Keratinocyte (primary cell): ENCODE measurements around the gene NR6A1. TPM values are rescaled to one million over a fixed set of nuclear protein-coding genes. Genes with fewer than 3 reads are reported as not detected.

Source experiments
- DNase-seq: peaks from one replicate; pipeline ENCODE4 v3.0.0-alpha.2; 2011; ENCODE audit warnings: low read depth, missing footprints, low spot score
- FAIRE-seq: peaks from 2 replicates; lab custom pipeline; 2011; peaks lifted over from hg19 to GRCh38; lab: Jason Lieb, UNC
- H2AFZ ChIP-seq: 2 replicates; pipeline ENCODE4 v1.6.0; 2012; ENCODE audit warnings: low read length, control low read depth, inconsistent platforms; ENCODE audit not compliant: control insufficient read depth
- H3K27ac ChIP-seq: 2 replicates; pipeline ENCODE4 v1.5.1; 2011; ENCODE audit warnings: low read length; ENCODE audit not compliant: control insufficient read depth, insufficient read depth
- H3K27me3 ChIP-seq: 3 replicates; pipeline ENCODE4 v1.6.0; 2011; ENCODE audit warnings: low read length; ENCODE audit not compliant: control insufficient read depth, insufficient read depth; ENCODE audit errors: extremely low read depth
- H3K36me3 ChIP-seq, 2 experiments: 2 replicates in 1 of 2; 3 replicates in 1 of 2; pipeline ENCODE4 v1.5.1; 2011; ENCODE audit warnings: low read length in 2 of 2, mild to moderate bottlenecking in 1 of 2; ENCODE audit not compliant: control insufficient read depth in 2 of 2, insufficient read depth in 2 of 2; ENCODE audit errors: extremely low read depth in 1 of 2
- H3K4me1 ChIP-seq: 3 replicates; pipeline ENCODE4 v1.5.1; 2011; ENCODE audit warnings: low read length; ENCODE audit not compliant: control insufficient read depth, insufficient read depth; ENCODE audit errors: extremely low read depth
- H3K4me2 ChIP-seq: 3 replicates; pipeline ENCODE4 v1.6.0; 2011; ENCODE audit warnings: low read depth, low read length; ENCODE audit not compliant: control insufficient read depth, insufficient read depth; ENCODE audit errors: extremely low read depth
- H3K4me3 ChIP-seq, 3 experiments: fragments of 200-600 bp in 1 of 3; sonication (generic) in 1 of 3; 2 replicates in 2 of 3; 3 replicates in 1 of 3; pipeline ENCODE4 v1.5.1; 2011 to 2016; ENCODE audit warnings: low read length in 3 of 3, mild to moderate bottlenecking in 3 of 3, control low read depth in 2 of 3, inconsistent platforms in 1 of 3, low read depth in 1 of 3, mixed read lengths in 1 of 3, mixed run types in 1 of 3, moderate library complexity in 1 of 3; ENCODE audit not compliant: control insufficient read depth in 2 of 3, insufficient read depth in 2 of 3; ENCODE audit errors: extremely low read depth in 1 of 3
- H3K79me2 ChIP-seq: 2 replicates; pipeline ENCODE4 v1.6.0; 2012; ENCODE audit warnings: low read length; ENCODE audit not compliant: control insufficient read depth, insufficient read depth
- H3K9ac ChIP-seq: 3 replicates; pipeline ENCODE4 v1.6.0; 2011; ENCODE audit warnings: low read length; ENCODE audit not compliant: control insufficient read depth, insufficient read depth; ENCODE audit errors: extremely low read depth
- H3K9me1 ChIP-seq: 3 replicates; pipeline ENCODE4 v1.6.0; 2011; ENCODE audit warnings: low read length; ENCODE audit not compliant: control insufficient read depth, insufficient read depth; ENCODE audit errors: extremely low read depth
- H3K9me3 ChIP-seq: 2 replicates; pipeline ENCODE4 v1.5.1; 2012; ENCODE audit warnings: low read depth, low read length; ENCODE audit not compliant: control insufficient read depth
- H4K20me1 ChIP-seq: 3 replicates; pipeline ENCODE4 v1.6.0; 2011; ENCODE audit warnings: low read length; ENCODE audit not compliant: control insufficient read depth, insufficient read depth; ENCODE audit errors: extremely low read depth
- CTCF ChIP-seq, 3 experiments: IDR thresholded peaks in 1 of 3; conservative IDR thresholded peaks in 1 of 3; optimal IDR thresholded peaks in 1 of 3; 2 replicates in 2 of 3; 3 replicates in 1 of 3; pipeline versions ENCODE3 to v1.5.1; 2011; ENCODE audit warnings: low read length in 3 of 3, mild to moderate bottlenecking in 3 of 3, moderate library complexity in 2 of 3, control low read depth in 1 of 3, inconsistent platforms in 1 of 3; ENCODE audit not compliant: insufficient read depth in 2 of 3; ENCODE audit errors: extremely low read depth in 1 of 3
- EZH2 ChIP-seq: IDR thresholded peaks from one replicate; pipeline ENCODE4 v1.6.1; 2012; ENCODE audit warnings: inconsistent platforms, mild to moderate bottlenecking, low read length, moderate library complexity
- dilution Hi-C: fragments of 300-500 bp; cut with MboI; formaldehyde crosslinking; loops from one replicate; pipeline ENCODE4 v1.7.0; 2020; ENCODE audit warnings: low sequenced_read_pairs; ENCODE audit not compliant: extremely low pct_ligation_motif_present
- polyA plus RNA-seq, 5 experiments: library from polyadenylated mRNA; depleted of rRNA in 3 of 5; stranded (reverse) in 3 of 5; stranded (forward) in 1 of 5; unstranded in 1 of 5; fragments of >200 nt; gene quantifications; 1 replicate in 1 of 5; 2 replicates in 3 of 5; 3 replicates in 1 of 5; pipeline versions ENCODE4 v1.2.1 to v1.2.3, GENCODE V29; 2011 to 2012; ENCODE audit warnings: missing spikeins in 2 of 5, low read depth in 1 of 5, low replicate concordance in 1 of 5

The NR6A1 gene
- polyA plus RNA-seq, 1 donor (not counting 4 experiments of a cell fraction or from before 2014, with no cell fraction given) = 1.8 TPM

- DNase-seq (no peak), FAIRE-seq (no peak)
- dilution Hi-C loops = no loop called here
- Histone ChIP-seq H3K9ac (no peak overlapping the region), H3K36me3 (no peaks in the 10 kb centered on the region), H4K20me1 (no peaks in the 10 kb centered on the region), H3K4me3 (no peak overlapping the region), H3K4me2 (peak overlapping the region; percentile 52), H3K9me3 (no peaks in the 10 kb centered on the region), H3K4me1 (peaks cover 19% of the 10 kb centered on the region), H2AFZ (no peak overlapping the region), H3K79me2 (no peaks in the 10 kb centered on the region), H3K27ac (peak overlapping the region; percentile 41), H3K27me3 (no peaks in the 10 kb centered on the region), H3K9me1 (peaks cover 7% of the 10 kb centered on the region)
- TF ChIP-seq CTCF (optimal IDR thresholded peaks at IDR 0.05 in 1 of 3, IDR thresholded peaks at IDR 0.05 in 1 of 3, conservative IDR thresholded peaks at IDR 0.05 in 1 of 3; ENCODE audit: extremely low read depth in 1 of 3, insufficient read depth in 2 of 3, low read length in 3 of 3) (no peak), EZH2 (no peak)
These were observed 37.0 kb downstream of the NR6A1 start for GRCh38 chr9:124733964-124734740.

- H3K9me3 ChIP-seq = no peaks in the 10 kb centered on the region
- DNase-seq = no peak
- H3K27ac ChIP-seq = no peak overlapping the region
- H3K36me3 ChIP-seq = no peaks in the 10 kb centered on the region
- H3K4me3 ChIP-seq = no peak overlapping the region
- dilution Hi-C loops = no loop called here
- peaks cover 19% of the 10 kb centered on the region for H3K4me1 ChIP-seq
- TF ChIP-seq CTCF (optimal IDR thresholded peaks at IDR 0.05 in 1 of 3, IDR thresholded peaks at IDR 0.05 in 1 of 3, conservative IDR thresholded peaks at IDR 0.05 in 1 of 3; ENCODE audit: extremely low read depth in 1 of 3, insufficient read depth in 2 of 3, low read length in 3 of 3) (no peak), EZH2 (no peak)
- no peaks in the 10 kb centered on the region for H3K27me3 ChIP-seq
- no peak overlapping the region for H3K4me2 ChIP-seq
- no peak overlapping the region for H3K9ac ChIP-seq
- no peak overlapping the region for H2AFZ ChIP-seq
- H3K9me1 ChIP-seq = peaks cover 7% of the 10 kb centered on the region
- FAIRE-seq = no peak
- H4K20me1 ChIP-seq = no peaks in the 10 kb centered on the region
- no peaks in the 10 kb centered on the region for H3K79me2 ChIP-seq
These were observed 40.3 kb downstream of the NR6A1 start for GRCh38 chr9:124730772-124731171.
